HG03469 (cell line): ENCODE results near the gene LSM14A.
"Not testable (repeated sequence)": the region's sequence is repeated elsewhere in the genome, so short reads cannot be mapped to it uniquely, and the experiment has no call there.

Source experiments
- ATAC-seq: cut with Tn5 transposase; IDR thresholded peaks from one replicate; pipeline ENCODE4 v1.9.1; 2021; ENCODE audit warnings: mild to moderate bottlenecking, moderate library complexity, moderate number of reproducible peaks; ENCODE audit not compliant: unreplicated experiment

Gene LSM14A

DNA sequence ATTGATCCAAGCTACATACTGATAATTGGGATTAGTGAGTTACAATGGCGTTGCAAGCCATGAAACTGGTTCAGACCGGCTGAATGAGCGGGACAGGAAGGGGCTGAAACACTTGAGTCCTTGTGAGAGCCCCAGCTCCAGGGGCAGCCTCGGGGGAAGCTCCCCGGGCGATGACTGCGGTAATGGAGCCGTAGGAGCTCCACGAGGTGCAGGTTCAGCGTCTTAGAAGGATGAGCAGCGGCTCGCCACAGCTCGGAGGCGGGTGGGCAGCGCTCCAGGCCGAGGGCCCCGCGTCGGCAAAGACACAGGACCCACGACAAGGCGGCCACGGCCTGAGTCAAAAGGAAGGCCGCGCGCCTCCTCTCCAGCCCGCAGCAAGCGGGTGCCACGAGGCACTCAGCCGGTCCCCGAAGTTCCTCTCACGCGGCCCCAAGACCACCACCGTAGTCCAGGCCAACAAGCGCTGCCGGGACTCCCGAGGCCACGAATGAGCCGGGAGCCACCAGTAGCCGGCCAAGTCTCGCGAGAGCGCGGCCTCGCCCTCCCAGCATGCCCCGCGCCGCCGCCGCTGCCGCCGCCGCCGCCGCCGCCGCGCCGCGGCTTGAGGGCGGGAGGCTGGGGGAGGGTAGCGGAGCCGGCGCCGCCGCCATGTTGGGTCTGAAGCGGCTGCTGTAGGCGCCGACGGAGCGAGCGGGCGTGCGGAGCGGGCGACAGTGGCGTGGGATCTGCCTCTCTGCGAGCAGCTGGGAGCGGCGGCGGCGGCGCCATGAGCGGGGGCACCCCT lies at the start of gene LSM14A:
LSM14A (plus strand) TSS at position 628 of the 784 bp plus-strand sequence; CDS start at position 767, 139 bp downstream.
- peak; percentile 45 for ATAC-seq

DNA sequence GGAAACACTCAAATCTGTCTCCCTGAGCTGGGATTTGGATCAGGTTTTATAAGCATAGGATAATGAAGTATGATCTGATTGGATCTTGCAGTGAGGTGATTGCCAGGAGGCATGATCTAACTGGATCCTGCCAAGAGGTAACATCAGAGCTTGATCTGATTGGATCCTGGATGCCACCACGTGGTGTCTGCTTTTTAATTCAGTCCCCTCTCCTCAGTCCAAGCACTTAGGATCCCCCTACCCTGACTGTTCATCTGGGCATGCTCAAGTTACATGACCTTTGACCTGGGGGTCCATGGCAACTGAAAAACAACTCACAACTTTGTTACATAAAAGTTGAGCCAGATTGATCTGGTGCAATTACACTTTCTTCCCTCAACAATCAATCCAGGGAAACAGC lies 47.5 kb upstream of the LSM14A start:
- no peak for ATAC-seq

DNA sequence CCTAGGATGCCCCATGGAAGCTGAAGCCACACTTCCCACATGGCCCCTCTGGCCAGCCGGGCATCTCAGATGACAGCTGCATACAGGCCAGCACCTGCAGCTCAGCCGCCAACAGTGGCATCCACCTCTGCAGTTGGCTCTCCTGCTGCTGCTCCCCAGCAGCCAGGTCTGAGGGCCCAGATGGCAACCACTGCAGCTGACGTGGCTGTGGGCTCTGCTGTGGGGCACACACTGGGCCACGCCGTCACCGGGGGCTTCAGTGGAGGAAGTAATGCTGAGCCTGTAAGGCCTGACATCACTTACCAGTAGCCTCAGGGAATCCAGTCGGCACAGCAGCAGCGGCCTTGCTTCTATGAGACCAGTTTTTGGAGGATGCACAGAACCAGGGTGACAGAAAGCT lies 45.3 kb upstream of the LSM14A start:
- ATAC-seq, result no peak

DNA sequence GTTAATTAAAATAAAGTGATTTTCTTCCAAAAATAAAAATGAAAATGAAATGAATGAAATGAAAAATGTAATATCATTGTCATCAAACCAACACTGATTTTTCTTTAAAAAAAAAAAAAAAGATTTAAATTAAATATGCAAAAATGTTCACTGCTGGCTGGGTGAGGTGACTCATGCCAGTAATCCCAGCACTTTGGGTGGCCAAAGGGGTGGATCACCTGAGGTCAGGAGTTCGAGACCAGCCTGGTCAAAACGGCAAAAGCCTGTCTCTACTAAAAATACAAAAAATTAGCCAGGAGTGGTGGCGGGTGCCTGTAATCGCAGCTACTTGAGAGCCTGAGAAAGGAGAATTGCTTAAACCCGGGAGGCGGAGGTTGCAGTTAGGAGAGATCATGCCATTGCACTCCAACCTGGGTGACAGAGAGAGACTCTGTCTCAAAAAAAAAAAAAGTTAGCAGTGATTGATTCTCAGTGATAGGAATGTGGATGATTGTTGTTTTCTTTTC lies 44.6 kb upstream of the LSM14A start:
- no peak for ATAC-seq

DNA sequence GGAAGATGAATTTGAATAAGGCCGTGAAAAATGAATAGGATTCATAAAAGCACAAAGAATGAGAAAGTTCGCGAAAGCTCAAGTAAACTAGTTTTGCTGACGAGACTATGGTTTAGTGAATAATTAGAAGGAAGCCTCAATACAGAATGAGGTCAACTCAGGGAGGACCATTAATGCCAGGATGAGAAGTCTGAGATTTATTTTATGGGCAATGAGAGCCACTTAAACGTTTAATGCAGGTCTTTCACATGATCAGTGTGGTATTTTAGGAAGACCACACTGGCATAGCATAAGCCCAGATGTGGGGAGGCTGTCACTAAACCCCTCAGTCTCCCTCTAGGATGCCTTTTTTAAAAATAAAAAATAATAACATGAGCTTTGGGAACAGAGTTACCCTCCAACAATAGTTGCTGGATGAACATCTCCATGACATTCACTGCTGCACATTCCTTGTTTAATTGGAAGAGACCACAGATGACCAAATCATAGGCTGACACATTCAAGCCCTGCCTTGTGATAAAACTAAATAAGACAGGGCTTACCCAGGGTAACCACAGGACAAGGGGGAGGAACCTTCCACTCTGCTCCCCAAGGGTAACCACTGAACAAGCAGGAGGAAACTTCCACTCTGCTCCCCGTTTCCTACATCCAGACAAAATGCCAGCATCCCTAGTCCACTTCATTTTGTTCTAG lies 43.6 kb upstream of the LSM14A start:
- no peak for ATAC-seq

DNA sequence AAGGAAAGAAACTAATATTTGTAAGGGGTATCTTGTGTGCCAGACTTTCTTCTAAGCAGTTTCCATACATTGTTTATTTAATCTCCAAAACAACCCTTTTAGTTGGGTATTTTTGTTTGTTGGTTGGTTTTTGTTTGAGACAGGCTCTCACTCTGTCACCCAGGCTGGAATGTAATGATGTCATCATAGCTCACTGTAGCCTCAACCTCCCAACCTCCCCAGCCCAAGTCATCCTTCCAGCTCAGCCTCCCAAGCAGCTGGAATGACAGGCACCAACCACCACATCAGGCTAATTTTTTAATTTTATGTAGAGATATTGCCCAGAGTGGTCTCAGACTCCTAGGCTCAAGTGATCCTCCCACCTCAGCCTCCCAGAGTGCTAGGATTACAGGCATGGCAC lies 41.2 kb upstream of the LSM14A start:
- ATAC-seq, result no peak

DNA sequence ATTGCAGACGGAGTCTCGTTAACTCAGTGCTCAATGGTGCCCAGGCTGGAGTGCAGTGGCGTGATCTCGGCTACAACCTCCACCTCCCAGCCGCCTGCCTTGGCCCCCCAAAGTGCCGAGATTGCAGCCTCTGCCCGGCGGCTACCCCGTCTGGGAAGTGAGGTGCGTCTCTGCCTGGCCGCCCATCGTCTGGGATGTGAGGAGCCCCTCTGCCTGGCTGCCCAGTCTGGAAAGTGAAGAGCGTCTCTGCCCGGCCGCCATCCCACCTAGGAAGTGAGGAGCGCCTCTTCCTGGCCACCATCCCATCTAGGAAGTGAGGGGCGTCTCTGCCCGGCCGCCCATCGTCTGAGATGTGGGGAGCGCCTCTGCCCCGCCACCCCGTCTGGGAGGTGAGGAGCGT lies 40.2 kb upstream of the LSM14A start:
- ATAC-seq, result not testable (repeated sequence)

DNA sequence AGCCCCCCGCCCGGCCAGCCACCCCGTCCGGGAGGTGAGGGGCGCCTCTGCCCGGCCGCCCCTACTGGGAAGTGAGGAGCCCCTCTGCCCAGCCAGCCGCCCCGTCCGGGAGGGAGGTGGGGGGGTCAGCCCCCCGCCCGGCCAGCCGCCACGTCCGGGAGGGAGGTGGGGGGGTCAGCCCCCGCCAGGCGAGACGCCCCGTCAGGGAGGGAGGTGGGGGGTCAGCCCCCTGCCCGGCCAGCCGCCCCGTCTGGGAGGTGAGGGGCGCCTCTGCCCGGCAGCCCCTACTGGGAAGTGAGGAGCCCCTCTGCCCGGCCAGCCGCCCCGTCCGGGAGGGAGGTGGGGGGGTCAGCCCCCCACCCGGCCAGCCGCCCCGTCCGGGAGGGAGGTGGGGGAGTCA lies 39.6 kb upstream of the LSM14A start:
- not testable (repeated sequence) for ATAC-seq

DNA sequence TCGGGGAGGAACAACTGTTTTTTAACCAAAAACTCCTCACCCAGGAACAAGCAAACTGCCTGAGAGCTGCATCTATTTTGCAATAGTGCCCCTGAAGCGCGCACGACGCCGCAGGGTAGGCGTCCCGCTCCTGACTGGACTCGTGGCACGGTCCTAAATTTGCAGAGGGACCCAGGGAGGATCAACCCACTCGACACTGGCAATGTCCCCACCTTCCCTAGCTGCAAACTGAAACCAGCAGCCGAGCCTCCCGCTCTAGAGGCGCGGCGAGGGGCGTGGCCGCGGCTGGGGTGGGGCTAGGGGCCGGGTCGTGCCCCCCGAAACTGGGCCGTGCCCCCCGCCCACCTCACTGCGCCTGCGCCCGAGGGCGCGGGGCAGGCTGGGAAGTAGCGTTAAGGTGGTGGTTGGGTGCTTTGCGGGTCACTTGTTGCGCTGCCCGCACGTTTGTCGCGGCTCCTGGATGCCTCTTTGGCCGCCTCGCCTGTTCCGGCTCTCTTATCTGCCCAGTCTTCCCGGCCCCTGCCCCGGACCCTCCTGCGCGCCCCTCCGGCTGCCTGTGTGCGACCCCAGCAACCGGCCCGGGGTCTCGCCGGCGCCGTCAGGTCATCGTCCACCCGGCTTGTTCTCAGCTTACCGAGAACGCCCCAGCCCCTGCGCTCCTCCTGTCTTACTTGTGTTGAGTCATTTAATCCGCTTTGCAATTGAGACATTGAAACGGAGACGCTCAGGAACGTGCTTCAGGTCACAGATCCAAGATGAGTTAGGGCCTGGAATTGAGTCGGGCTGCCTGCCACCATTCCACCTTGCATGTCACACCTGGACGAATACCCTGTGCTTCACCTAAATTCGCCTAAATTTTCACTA lies 37.9 kb upstream of the LSM14A start:
- ATAC-seq, result peak; percentile 84

DNA sequence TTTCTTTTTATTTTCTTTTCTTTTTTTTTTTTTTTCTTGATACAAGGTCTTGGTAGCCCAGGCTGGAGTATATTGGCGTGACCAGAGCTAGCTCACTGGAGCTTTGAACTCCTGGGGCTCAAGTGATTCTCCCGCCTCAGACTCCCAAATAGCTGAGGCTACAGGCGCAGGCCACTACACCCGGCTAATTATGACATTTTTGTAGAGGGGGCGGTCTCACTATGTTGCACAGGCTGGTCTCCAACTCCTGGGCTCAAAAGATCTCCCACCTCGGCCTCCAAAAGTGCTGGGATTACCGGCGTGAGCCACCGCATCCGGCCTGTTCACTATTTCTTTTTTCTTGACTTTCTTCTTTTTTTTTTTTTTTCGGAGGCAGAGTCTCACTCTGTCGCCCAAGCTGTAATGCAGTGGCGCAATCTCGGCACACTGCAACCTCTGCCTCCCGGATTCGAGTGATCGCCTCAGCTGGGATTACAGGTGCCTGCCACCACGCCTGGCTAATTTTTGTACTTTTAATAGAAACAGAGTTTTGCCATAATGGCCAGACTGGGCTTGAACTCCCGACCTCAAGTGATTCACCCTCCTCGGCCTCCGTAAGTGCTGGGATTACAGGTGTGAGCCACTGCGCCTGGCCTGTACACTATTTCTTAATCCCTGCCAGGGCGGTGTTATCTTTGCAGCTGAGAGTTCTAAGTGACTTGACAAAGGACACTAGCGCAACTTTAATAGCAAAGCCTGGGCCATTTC lies 37.1 kb upstream of the LSM14A start:
- ATAC-seq, result no peak

DNA sequence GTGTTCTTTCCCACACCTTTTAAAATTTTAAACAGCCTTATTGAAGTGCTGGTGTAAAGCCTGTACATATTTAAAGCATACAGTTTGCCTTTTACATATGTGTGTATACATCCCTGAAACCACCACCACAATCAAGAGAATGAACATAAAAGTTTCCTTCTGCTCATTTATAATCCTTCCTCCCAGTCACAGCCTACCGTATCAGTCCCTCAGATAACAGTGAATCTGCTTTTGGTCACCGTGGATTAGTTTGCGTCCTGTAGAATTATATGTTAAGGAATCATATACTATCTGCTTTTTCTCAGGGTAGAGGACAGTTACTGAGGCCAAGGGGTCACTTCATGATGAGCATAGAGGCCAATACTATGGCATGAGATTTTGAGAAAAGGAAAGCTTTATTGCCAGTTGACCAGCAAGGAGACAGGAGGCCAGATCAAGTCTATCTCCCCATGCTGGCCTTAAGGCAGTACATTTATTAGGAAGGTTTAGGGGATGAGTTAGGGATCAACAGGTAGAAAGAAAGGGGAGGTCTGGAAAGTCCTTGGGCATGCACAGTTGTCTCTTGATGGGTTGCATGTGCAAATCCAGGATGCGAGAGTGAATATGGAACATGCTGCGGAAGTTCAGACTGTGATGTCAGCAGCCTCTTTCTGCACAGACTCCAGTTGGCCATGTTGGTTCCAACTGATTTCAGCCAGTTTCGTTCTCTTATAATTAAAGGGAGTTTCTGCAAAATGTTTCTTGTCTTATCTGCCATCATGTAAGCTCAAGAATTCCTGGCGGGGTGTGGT lies 36.3 kb upstream of the LSM14A start:
- no peak for ATAC-seq

DNA sequence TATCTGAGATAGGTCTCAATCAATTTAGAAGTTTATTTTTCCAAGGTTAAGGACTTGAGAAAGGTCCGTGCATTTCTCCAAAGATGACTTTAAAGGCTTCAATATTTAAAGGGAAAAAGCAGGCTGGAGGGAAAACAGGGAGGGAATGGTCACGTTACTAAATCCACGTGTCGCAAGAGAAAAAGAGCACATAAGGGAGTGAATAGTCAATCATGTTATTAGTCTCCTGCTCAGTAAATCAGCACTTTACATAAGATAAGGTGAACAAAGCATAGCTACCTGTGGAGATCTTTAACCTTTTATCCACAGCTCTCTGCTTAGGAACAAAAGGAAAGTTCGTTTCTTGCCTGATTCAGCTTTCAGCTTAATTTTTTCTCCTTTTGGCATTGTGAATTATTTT lies 31.3 kb upstream of the LSM14A start:
- no peak for ATAC-seq

DNA sequence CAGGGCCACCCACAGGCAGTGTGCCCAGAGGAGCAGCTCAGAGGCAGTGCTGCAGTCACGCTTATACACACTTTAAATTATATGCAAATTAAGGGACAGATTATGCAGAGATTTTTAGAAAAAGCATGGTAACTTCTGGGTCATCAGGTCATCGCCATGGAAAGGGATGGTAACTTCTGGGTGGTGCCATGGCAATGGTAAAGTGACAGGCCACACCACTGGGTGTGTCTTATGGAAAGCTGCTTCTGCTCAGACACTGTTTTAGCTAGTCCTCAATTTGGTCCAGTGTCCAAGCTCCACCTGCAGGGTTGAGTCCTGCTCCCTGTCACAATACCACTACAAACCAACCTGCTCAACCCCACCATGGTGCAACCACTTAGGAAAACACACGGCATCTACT lies 29.9 kb upstream of the LSM14A start:
- ATAC-seq, result no peak

DNA sequence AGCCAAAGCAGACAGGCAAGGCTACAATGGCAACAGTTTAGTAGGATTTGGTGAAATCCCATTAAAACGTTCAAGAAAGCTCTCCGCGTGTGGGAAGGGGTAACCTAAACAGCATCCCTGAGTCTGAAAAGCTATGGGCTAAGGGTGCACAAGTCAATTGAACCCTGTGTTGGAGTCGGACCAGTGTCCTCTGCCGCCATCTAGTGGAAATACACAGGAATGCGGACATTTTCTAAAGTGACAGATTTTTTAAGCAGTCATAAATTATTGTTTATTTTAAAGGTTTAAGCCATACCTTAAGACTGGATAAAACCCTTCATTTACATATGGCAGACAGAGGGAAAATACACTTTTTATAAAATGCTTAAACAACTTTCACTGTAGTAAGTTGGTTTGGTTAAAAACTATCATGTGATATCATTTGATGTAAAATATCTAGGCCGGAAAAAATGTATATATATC lies 26.5 kb upstream of the LSM14A start:
- no peak for ATAC-seq

DNA sequence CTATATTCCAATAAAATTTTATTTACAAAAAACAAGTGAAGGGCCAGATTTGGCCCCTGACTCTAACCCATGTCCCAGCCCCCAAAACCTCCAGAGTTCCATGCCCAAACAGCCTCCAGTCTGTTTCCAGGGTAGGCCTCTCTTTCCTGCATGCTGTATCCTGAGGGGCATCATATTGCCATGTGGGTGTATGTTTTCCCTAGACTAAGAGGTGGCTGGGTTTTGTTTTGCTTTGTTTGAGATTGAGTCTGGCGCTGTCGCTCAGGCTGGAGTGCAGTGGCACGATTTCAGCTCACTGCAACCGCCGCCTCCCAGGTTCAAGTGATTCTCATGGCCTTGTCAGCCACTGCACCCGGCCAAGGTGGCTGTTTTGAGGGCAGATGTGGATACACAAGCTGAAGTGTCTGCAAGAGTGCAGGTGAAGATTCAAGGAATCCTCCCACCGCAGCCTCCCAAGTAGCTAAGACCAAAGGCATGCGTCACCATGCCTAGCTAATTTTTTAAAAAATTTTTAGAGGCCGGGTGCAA lies 23.6 kb upstream of the LSM14A start:
- no peak for ATAC-seq

DNA sequence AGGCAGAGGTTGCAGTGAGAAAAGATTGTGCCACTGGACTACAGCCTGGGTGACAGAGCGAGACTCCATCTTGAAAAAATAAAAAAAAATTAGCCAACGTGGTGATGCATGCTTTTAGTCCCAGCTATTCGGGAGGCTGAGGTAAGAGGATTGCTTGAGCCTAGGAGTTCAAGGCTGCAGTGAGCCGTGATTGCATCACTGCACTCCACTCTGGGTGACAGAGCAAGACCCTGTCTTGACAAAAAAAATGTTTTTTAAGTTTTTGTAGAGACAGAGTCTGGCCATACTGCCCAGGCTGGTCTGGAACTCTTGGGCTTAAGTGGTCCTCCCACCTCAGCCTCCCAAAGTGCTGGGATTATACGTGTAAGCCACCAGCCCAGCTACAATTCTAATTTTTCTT lies 22.4 kb upstream of the LSM14A start:
- ATAC-seq, result no peak

DNA sequence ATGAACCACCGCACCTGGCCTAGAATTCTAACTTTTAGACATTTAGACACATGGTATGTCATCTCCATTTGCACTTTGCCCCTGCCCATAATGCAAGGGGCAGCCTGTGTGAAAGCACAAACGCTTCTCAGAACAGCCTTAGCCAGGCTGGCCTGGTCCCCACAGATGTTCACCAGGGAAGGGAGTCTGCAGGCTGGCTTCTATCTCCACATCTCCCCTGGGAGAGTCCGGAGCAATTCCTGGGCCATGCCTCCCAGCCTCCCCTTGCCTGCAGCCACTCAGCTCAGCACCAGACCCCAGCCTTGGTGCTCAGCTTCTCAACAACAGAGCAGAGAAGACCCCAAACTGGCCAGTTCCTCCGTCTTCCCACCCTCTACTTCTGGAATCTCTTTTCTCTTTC lies 21.7 kb upstream of the LSM14A start:
- ATAC-seq, result no peak

DNA sequence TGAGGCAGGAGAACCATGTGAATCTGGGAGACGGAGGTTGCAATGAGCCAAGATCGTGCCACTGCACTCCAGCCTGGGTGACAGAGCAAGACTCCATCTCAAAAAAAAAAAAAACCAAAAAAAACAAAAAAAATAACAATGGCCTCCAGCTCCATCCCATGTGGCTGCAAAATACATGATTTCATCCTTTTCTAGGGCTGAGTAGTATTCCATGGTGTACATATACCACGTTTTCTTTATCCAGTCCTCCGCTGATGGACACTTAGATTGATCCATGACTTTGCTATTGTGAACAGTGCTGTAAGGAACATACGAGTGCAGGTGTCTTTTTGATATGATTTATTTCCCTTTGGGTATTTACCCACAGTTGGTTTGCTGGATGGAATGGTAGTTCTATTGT lies 20.9 kb upstream of the LSM14A start:
- ATAC-seq, result no peak

DNA sequence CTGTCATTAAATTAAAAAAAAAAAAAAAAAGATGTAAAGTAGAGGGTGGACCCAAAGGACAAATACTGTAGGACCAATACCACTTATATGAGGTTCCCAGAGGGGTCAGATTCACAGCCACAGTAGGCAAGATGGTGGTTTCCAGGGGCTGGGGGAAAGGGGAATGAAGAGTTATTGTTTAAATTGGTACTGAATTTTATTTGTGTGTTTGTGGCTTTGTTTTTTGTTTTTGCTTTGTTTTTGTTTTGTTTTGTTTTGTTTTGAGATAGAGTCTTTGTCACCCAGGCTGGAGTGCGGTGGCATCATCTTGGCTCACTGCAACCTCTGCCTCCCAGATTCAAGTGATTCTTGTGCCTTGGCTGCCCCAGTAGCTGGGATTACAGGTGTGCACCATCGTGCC lies 17.9 kb upstream of the LSM14A start:
- no peak for ATAC-seq
